ENCODE data around the gene DLK2. TPM values are rescaled to one million over a fixed set of nuclear protein-coding genes. Genes with fewer than 3 reads are reported as not detected.
A peak's percentile ranks its signal among the peaks of the same experiment; 100 is the strongest.

Gene DLK2
- total and polyA plus RNA-seq, 2 of the 13 experiments (the other 11 are each of a cell fraction or from before 2014, with no cell fraction given) = 1.2 to 3.8 TPM

- TF ChIP-seq PRDM15 (CRISPR knock-in tag; IDR thresholded peaks at IDR 0.05) (no peak), ZBTB14 (CRISPR knock-in tag; IDR thresholded peaks at IDR 0.05) (0 out of 2 replicates have a peak, but pooled peaks have one; percentile 15), PHF20 (CRISPR knock-in tag; IDR thresholded peaks at IDR 0.05) (peak; percentile 51; the same call in 1 of the 2 replicates), KLF16 (CRISPR knock-in tag; IDR thresholded peaks at IDR 0.05) (peak in 1 of 2 experiments; percentile 74; a peak in 2 of 4 replicates), BCLAF1 (IDR thresholded peaks at IDR 0.05) (no peak), CREB1 (IDR thresholded peaks at IDR 0.05) (no peak), CREB1 (CRISPR knock-in tag; IDR thresholded peaks at IDR 0.05) (no peak), ZSCAN30 (CRISPR knock-in tag; IDR thresholded peaks at IDR 0.05) (no peak), SMAD1 (CRISPR knock-in tag; IDR thresholded peaks at IDR 0.05; ENCODE audit: borderline replicate concordance, low read depth) (no peak; the same call in 1 of the 2 replicates), PHF21A (CRISPR knock-in tag; IDR thresholded peaks at IDR 0.05) (peak; percentile 86), CCAR2 (optimal IDR thresholded peaks at IDR 0.05; ENCODE audit: low read depth, low read length) (no peak), MTA1 (CRISPR knock-in tag; IDR thresholded peaks at IDR 0.05; ENCODE audit: borderline replicate concordance) (peak; percentile 64; the same call in 1 of the 2 replicates), SNAPC2 (CRISPR knock-in tag; IDR thresholded peaks at IDR 0.05) (peak; percentile 48; the same call in 1 of the 2 replicates), GATAD2A (CRISPR knock-in tag; IDR thresholded peaks at IDR 0.05) (peak; percentile 36; the same call in 1 of the 2 replicates), LBX2 (CRISPR knock-in tag; IDR thresholded peaks at IDR 0.05; ENCODE audit: borderline replicate concordance) (0 out of 2 replicates have a peak, but pooled peaks have one; percentile 44), ZNF543 (CRISPR knock-in tag; IDR thresholded peaks at IDR 0.05) (no peak; the same call in 1 of the 2 replicates), MXD1 (CRISPR knock-in tag; IDR thresholded peaks at IDR 0.05) (peak; percentile 87; the same call in 1 of the 2 replicates), ZBTB26 (CRISPR knock-in tag; IDR thresholded peaks at IDR 0.05; ENCODE audit: borderline replicate concordance) (0 out of 2 replicates have a peak, but pooled peaks have one; percentile 18)
These were observed 435 bp downstream of the DLK2 start (continued) for GRCh38 chr6:43454696-43455530.
